ENCODE measurements around the gene SPDYE1.
"Not testable (repeated sequence)": the region's sequence is repeated elsewhere in the genome, so short reads cannot be mapped to it uniquely, and the experiment has no call there.

SPDYE1 gene, protein sequence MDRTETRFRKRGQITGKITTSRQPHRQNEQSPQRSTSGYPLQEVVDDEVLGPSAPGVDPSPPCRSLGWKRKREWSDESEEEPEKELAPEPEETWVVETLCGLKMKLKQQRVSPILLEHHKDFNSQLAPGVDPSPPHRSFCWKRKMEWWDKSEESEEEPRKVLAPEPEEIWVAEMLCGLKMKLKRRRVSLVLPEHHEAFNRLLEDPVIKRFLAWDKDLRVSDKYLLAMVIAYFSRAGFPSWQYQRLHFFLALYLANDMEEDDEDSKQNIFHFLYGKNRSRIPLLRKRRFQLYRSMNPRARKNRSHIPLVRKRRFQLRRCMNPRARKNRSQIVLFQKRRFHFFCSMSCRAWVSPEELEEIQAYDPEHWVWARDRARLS

DNA sequence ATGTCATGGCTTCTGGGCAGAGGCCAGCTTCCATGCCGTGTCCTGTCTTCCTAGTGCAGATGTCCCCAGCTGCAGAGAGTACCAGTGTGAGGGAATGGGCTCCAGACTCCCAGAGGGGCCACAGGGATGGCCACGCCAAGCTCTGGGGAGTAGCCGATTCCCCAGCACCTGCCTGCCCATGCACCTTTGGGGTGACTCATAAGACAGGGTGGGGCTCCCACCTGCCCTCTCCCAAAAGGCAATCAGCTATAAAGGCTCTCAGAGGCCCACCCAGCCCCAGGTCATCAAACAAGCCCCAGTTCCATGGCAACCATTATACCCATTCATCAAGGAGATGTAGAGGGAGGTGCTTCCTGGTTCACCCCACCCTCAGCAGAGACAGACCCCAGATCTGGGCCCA is at the start of gene SPDYE1:
SPDYE1 (plus strand) TSS at position 366 of the 400 bp plus-strand sequence. CDS start 2,053 bp downstream, outside the sequence.
- not testable (repeated sequence) for H3K4me3 Mint-ChIP-seq; ATAC-seq; DNase-seq; H3K27me3 Mint-ChIP-seq; H3K9me3 Mint-ChIP-seq; H3K27ac Mint-ChIP-seq; H3K36me3 Mint-ChIP-seq (ENCODE audit: low read depth); H3K4me1 Mint-ChIP-seq

DNA sequence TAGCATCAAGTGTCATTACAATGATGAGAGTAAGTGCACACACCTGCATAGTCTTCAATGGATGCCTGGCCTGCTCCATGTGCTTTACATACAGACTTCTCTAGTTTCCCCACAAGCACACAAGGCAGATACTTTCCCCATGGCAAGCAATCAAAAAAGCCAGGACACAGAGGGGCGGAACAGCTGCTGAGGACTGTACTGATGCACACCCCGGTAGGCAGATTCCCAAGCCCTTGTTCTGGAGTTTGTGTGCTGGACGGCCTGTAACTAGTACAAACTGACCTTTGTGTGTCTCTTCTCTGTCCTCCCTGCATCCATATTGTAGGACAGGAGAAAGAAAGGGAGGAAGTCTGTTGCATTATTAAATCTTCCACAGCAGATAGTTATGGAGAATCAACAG is 45.7 kb upstream of the SPDYE1 start:
- Mint-ChIP-seq H3K27ac (no peak overlapping the region), H3K4me3 (no peak overlapping the region), H3K27me3 (no peaks in the 10 kb centered on the region), H3K9me3 (no peaks in the 10 kb centered on the region), H3K36me3 (ENCODE audit: low read depth) (peaks cover 9% of the 10 kb centered on the region), H3K4me1 (peaks cover 2% of the 10 kb centered on the region)
- DNase-seq (no peak), ATAC-seq (no peak)

DNA sequence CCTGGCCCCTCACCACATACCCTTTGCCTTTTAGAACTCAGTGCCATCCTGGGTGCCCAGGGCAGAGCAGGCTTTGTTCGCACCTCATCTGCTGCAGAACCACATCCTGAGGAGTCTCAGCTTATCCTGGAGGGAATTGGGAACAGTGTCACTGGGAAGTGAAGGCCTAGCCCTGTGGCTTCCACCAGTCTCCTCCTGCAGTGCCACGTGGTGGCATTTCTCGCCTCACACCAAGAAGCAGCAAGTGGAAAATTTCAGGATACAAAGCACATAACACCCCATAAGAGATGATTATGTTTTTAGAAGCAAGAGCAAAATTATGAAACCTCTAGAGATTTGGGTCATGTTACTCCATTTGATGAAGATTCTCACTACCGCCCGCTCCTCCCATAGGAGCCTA is 44.6 kb upstream of the SPDYE1 start:
- Mint-ChIP-seq H3K27me3 (no peaks in the 10 kb centered on the region), H3K27ac (no peak overlapping the region)

DNA sequence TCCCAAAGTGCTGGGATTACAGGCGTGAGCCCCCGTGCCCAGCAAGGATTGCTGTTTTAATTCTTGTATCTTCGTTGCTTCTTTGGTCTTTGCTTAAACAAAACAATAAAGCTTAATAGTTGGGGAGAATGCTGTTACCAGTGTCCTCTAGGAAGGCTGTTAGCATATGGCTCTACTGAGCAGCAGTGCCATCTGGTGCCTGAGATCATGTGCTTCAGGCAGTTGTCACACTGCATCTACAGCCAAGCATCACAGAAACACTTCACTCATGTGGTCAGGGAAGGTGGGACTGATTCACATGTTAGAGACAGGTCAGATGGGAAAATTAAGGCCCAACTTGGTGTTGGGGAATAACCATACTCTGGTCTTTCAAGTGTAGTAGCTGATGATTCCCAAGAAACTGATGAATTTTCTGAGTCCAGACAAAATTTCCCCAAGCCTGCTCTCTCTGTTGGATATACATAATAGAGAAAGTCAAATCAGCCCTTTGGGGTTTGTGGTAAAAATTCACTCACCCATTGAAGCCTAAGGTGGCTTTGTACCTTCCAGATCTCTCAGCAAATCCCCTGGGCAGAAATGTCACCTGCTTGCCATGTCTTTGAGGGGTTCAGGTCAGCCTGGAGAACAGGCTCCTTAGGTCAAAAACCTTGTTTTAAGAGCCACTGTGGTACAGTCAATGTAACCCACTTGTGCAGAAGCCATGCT is 43.0 kb upstream of the SPDYE1 start:
- H3K9me3 Mint-ChIP-seq, result no peaks in the 10 kb centered on the region
- H3K36me3 Mint-ChIP-seq (ENCODE audit: low read depth), result no peaks in the 10 kb centered on the region
- ATAC-seq, result peak; percentile 84
- H3K4me3 Mint-ChIP-seq, result no peak overlapping the region
- DNase-seq, result peak; percentile 16
- H3K27me3 Mint-ChIP-seq, result no peaks in the 10 kb centered on the region
- H3K27ac Mint-ChIP-seq, result no peak overlapping the region
- peaks cover 2% of the 10 kb centered on the region for H3K4me1 Mint-ChIP-seq

More for the DNA sequence above, 44.6 kb upstream of the SPDYE1 start:
- ATAC-seq (no peak), DNase-seq (no peak)
- Mint-ChIP-seq H3K36me3 (ENCODE audit: low read depth) (peaks cover 2% of the 10 kb centered on the region), H3K9me3 (no peaks in the 10 kb centered on the region), H3K4me3 (no peak overlapping the region), H3K4me1 (peaks cover 2% of the 10 kb centered on the region)

DNA sequence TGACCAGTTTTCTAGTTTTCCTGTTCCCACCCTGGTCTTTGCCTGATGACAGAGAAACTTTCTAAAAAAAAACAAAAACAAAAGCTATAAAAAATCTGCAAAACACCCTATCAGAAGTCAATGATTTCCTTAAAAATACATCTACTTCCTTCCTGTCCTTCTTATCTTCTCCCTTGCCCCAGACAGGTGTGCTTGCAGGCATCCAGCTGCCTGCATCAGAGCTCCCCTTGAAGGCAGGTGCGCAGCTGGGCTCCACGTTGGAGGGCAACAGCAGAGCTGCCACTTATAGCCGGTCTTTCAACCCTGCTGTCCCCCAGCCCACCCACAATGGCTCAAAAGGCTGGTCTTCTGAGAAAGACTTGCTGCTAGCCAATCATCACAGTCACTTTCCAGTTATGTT is 41.7 kb upstream of the SPDYE1 start:
- no peak overlapping the region for H3K4me3 Mint-ChIP-seq
- H3K27me3 Mint-ChIP-seq, result no peaks in the 10 kb centered on the region
- ATAC-seq, result no peak
- no peak for DNase-seq
- peaks cover 1% of the 10 kb centered on the region for H3K36me3 Mint-ChIP-seq (ENCODE audit: low read depth)
- peaks cover 2% of the 10 kb centered on the region for H3K4me1 Mint-ChIP-seq
- H3K27ac Mint-ChIP-seq, result no peak overlapping the region
- no peaks in the 10 kb centered on the region for H3K9me3 Mint-ChIP-seq

DNA sequence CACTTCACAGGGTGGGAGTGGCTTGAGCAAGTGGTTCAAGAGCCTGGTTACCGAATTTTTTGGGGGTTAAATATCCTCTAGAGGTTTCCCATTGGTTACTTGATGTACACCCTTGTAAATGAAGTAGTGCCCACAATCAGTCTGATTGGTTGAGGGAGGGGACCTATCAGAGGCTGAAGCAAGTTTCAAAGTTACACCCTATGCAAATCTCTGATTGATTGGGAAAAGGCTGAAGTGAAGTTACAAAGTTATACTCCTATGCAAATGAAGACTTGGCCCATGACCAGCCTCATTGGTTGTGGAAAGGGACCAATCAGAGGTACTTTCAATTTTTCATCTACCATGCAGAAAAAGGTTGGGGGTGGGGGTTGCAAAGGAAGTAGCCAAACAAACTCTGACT is 36.8 kb upstream of the SPDYE1 start:
- no peak overlapping the region for H3K4me3 Mint-ChIP-seq
- no peaks in the 10 kb centered on the region for H3K27me3 Mint-ChIP-seq
- ATAC-seq (no peak), DNase-seq (no peak)
- H3K36me3 Mint-ChIP-seq (ENCODE audit: low read depth), result peaks cover 1% of the 10 kb centered on the region
- H3K4me1 Mint-ChIP-seq, result peaks cover 2% of the 10 kb centered on the region
- no peak overlapping the region for H3K27ac Mint-ChIP-seq
- no peaks in the 10 kb centered on the region for H3K9me3 Mint-ChIP-seq

DNA sequence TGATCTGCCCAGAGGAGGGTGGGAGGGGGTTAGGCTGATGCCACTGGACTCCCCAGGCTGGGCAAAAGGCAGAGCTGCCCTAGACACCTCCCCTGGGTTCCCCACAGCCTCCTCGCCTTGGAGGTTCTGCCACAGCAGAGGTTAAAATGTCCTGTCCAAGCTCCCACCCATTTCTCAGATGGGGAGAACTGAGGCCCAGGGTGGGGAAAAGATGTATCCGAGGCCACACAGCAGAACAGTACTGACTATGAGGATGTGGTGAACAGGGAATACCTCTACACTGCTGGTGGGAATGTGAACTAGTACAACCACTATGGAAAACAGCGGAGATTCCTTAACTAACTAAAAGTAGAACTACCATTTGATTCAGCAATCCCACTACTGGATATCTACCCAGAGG is 31.3 kb upstream of the SPDYE1 start:
- H3K9me3 Mint-ChIP-seq; DNase-seq; H3K27me3 Mint-ChIP-seq; H3K27ac Mint-ChIP-seq; H3K36me3 Mint-ChIP-seq (ENCODE audit: low read depth); ATAC-seq; H3K4me1 Mint-ChIP-seq; H3K4me3 Mint-ChIP-seq: not testable (repeated sequence)

DNA sequence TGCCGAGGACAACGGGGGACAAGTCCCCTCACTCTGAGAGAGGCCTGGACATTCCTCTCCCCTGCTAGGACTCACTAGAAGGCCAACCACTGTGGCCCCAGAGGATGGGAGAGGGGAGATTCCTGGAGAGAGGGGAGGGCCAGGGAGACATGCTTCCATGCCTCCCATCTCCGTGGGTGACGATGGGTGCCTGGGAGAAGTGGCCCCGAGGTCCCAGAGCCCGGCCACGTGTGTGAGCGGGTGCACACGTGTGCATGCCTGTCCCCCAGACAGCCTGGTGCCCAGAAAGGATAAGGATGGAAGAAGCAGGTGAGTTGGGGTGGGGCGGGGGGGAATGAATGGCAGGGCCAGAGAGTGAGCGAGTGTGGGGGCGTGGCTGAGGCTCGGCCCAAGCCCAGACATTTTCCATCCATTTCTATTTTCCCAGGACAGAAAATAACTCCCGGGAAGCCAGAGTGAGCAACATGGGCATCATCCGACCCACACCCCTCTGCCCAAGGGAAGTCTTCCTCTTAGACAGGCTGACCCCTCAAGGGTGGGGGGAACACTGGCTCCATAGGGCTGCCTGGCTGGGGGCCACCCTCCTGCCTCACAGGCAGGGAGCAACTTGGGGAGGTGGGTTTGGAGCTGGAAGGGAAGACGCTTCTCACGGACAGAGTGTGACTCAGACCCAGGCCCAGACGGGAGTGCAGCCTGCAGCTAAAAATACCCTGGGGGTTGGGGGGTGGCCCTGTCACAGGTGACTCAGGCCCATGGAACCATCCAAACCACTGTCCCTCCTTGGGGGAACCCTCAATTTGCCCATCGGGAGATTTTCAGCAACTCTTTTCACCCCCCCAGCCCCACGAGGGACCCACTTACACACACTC is 29.3 kb upstream of the SPDYE1 start:
- not testable (repeated sequence) for H3K4me1 Mint-ChIP-seq; ATAC-seq; H3K36me3 Mint-ChIP-seq (ENCODE audit: low read depth); DNase-seq; H3K27me3 Mint-ChIP-seq; H3K27ac Mint-ChIP-seq; H3K9me3 Mint-ChIP-seq; H3K4me3 Mint-ChIP-seq

DNA sequence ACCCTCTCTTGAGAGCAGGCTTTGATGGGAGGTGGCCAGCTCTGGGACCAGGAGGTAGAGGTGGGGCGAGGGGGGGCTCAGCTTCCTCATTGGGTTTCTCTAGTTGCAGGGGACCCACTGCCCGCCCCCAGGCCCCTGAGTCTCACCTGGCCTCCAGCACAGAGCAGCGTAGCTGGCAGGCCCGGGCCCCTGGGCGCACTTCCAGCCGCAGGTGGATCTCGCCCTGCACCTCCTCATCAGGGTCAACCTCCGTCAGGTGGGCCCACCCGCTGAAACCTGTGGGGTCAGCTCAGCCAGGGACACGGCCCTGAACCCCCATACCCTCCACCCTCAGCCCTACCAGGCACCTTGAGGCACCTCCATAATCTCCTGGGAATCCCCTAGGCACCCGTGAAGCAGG is 28.1 kb upstream of the SPDYE1 start:
- not testable (repeated sequence) for H3K9me3 Mint-ChIP-seq, H3K4me3 Mint-ChIP-seq

DNA sequence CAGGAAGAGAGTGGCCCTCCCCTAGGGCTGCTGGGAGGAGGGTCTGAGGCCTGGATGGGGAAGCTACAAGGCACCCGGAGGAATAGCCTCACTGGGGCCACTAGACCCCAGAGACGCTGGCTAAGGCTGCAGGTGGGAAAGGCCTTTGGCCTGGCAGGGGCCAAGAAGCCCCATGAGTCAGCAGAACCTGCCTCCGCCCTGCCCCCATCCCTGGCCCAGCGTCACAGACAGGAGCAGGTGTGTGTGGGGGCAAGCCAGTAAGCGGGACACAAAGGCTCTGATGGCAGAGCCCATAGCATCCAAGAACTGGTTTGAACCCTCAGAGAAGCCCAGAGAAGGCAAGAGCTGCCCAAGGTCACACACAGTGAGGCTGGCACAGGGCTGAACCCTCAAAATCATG is 27.0 kb upstream of the SPDYE1 start:
- not testable (repeated sequence) for H3K9me3 Mint-ChIP-seq; H3K36me3 Mint-ChIP-seq (ENCODE audit: low read depth); DNase-seq; ATAC-seq; H3K27me3 Mint-ChIP-seq; H3K4me3 Mint-ChIP-seq; H3K27ac Mint-ChIP-seq; H3K4me1 Mint-ChIP-seq

More for the DNA sequence above, 28.1 kb upstream of the SPDYE1 start:
- H3K27me3 Mint-ChIP-seq; ATAC-seq; H3K4me1 Mint-ChIP-seq; H3K27ac Mint-ChIP-seq; H3K36me3 Mint-ChIP-seq (ENCODE audit: low read depth); DNase-seq: not testable (repeated sequence)

DNA sequence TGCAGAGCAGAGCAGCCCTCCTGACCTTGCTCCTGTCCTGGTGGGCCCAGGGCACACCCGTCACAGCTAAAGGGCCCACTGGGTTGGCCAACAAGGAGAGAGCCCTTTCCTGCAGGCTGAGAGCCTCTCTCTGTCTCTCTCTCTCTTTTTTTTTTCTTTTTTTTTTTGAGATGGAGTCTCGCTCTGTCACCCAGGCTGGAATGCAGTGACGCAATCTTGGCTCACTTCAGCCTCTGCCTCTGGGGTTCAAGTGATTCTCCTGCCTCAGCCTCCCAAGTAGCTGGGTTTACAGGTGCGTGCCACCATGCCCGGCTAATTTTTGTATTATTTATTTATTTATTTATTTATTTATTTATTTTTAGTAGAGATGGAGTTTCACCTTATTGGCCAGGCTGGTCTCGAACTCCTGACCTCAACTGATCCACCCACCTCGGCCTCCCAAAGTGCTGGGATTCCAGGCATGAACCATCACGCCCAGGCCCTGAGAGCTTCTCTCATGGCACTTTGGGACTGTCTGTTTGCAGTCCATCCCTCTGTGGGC is 23.6 kb upstream of the SPDYE1 start:
- H3K27me3 Mint-ChIP-seq; ATAC-seq; H3K36me3 Mint-ChIP-seq (ENCODE audit: low read depth); H3K27ac Mint-ChIP-seq; H3K9me3 Mint-ChIP-seq; H3K4me3 Mint-ChIP-seq; H3K4me1 Mint-ChIP-seq; DNase-seq: not testable (repeated sequence)

DNA sequence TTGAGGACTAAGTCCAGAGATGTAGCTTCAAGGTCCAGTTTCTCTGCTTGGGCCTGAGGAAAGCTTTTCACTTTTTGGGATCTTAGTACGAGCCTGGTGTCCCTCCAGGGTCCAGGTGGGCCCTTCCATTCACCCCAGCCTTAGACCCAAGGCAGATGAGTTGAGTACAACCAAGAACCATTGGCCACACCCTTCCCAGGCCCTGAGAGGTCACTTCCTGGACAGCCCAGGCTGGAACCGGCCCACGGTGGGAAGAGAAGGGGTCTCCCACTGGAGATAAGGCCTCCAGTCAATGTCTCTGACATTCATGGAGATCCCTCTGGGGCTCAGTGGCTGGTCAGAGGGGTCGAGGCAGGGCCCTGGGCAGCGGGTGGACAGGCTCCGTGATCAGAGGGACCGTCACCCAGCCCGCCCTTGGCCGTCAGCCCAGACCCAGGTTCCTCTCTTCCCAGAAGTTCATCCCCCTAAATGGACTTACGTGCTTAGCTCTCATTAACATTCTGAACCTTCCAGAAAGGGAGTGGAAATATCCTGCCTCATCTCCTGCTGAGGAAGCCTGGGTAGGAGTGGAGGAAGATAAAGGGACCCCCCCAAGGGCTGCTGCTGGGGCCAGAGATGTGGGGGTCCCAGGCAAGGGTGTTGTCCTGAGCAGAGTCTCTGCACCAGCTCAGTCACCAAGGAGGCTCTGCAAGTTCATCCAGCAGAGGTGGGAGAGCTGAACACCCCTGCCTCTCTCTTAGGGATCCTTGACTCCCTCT is 22.8 kb upstream of the SPDYE1 start:
- not testable (repeated sequence) for DNase-seq; ATAC-seq; H3K27ac Mint-ChIP-seq; H3K4me1 Mint-ChIP-seq; H3K36me3 Mint-ChIP-seq (ENCODE audit: low read depth); H3K27me3 Mint-ChIP-seq; H3K9me3 Mint-ChIP-seq; H3K4me3 Mint-ChIP-seq

DNA sequence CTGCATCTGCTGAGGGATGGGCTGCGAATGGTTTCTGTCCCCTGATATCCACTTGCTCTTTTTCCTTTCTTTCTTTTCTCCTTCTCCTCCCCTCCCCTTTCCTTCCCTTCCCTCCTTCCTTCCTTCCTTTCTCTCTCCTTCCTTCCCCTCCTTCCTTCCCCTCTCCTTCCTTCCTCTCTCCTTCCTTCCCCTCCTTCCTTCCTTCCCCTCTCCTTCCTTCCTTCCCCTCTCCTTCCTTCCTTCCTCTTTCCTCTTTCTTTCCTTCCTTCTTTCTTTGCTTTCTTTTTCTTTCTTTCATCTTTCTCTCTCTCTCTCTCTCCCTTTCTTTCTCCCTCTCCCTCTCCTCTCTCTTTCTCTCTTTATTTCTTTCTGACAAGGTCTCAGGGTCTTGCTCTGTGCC is 20.2 kb upstream of the SPDYE1 start:
- DNase-seq (no peak), ATAC-seq (no peak)
- H3K4me1 Mint-ChIP-seq, result no peaks in the 10 kb centered on the region
- H3K27me3 Mint-ChIP-seq, result no peaks in the 10 kb centered on the region
- H3K9me3 Mint-ChIP-seq, result no peaks in the 10 kb centered on the region
- H3K36me3 Mint-ChIP-seq (ENCODE audit: low read depth), result peaks cover 2% of the 10 kb centered on the region
- H3K4me3 Mint-ChIP-seq, result no peak overlapping the region
- H3K27ac Mint-ChIP-seq, result no peak overlapping the region

DNA sequence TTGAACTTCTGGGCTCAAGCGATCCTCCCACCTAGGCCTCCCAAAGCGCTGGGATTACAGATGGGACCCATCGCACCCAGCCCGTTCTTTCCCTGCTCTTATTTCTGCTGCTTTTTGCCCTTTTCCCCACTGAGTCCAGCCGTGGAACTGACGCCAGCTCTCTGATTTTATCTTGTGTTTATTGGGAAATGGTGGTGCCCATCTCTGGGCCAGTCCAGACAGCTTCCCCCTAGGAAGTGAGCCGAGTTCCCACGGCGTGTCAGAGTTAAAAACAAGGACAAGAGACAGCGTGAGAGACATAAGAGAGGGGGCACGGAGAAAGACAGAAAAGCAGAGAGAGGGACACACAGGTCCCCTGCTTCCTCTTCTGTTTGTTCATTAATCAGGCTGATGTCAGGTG is 19.6 kb upstream of the SPDYE1 start:
- not testable (repeated sequence) for H3K9me3 Mint-ChIP-seq; H3K4me3 Mint-ChIP-seq; DNase-seq; ATAC-seq; H3K27me3 Mint-ChIP-seq; H3K27ac Mint-ChIP-seq; H3K36me3 Mint-ChIP-seq (ENCODE audit: low read depth); H3K4me1 Mint-ChIP-seq

Measured in activated naive CD8-positive, alpha-beta T cell treated with anti-CD3 and anti-CD28 coated beads, Interleukin-2, amount 50 U/mL, for 24 hours (primary cell).